ENCODE measurements around the gene PFN3.

The PFN3 gene

GRCh38 chr5:177446200-177447065 is 46.0 kb upstream of the PFN3 start, which contains the start of gene PRR7:
Gene PRR7 (plus strand): TSS chr5:177446814. CDS start chr5:177455068, 8,254 bp downstream.
- peak; percentile 15 for TF ChIP-seq CTCF (IDR thresholded peaks at IDR 0.05; ENCODE audit: insufficient read depth, low read depth, low read length, missing control alignments)
- peak within 1 kb of the TSS; percentile 73 for H3K4me3 ChIP-seq (ENCODE audit: low read depth, low read length)
- DNase-seq (ENCODE audit: low read depth), result peak; percentile 89

- no peak for DNase-seq (ENCODE audit: low read depth)
- peak overlapping the region; percentile 73 for H3K4me3 ChIP-seq (ENCODE audit: low read depth, low read length)
- TF ChIP-seq CTCF (IDR thresholded peaks at IDR 0.05; ENCODE audit: insufficient read depth, low read depth, low read length, missing control alignments), result no peak
Observed at GRCh38 chr5:177445917-177446199, 45.4 kb upstream of the PFN3 start.

GRCh38 chr5:177445052-177445916 is 44.8 kb upstream of the PFN3 start:
- DNase-seq (ENCODE audit: low read depth), result peak; percentile 67
- TF ChIP-seq CTCF (IDR thresholded peaks at IDR 0.05; ENCODE audit: insufficient read depth, low read depth, low read length, missing control alignments), result no peak
- H3K4me3 ChIP-seq (ENCODE audit: low read depth, low read length), result peak overlapping the region; percentile 73; the same call in 1 of the 2 replicates

GRCh38 chr5:177444106-177445051 is 43.9 kb upstream of the PFN3 start:
- H3K4me3 ChIP-seq (ENCODE audit: low read depth, low read length), result no peak overlapping the region
- TF ChIP-seq CTCF (IDR thresholded peaks at IDR 0.05; ENCODE audit: insufficient read depth, low read depth, low read length, missing control alignments), result no peak
- DNase-seq (ENCODE audit: low read depth), result peak; percentile 54

- H3K4me3 ChIP-seq (ENCODE audit: low read depth, low read length), result no peak overlapping the region
- no peak for DNase-seq (ENCODE audit: low read depth)
- no peak for TF ChIP-seq CTCF (IDR thresholded peaks at IDR 0.05; ENCODE audit: insufficient read depth, low read depth, low read length, missing control alignments)
Observed at GRCh38 chr5:177443144-177443983, 42.9 kb upstream of the PFN3 start.

Measured in GM12865 (cell line).